Left renal pelvis (tissue), 4 donors: ENCODE results near the gene KICS2. TPM values are rescaled to one million over a fixed set of nuclear protein-coding genes. Genes with fewer than 3 reads are reported as not detected.
"Not testable (repeated sequence)": the region's sequence is repeated elsewhere in the genome, so short reads cannot be mapped to it uniquely, and the experiment has no call there.

Source experiments
- DNase-seq, 4 donors: peaks; one replicate each; pipeline ENCODE4 v3.0.0-alpha.2; 2013; ENCODE audit warnings: low read depth in 4 of 4, low spot score in 3 of 4
- polyA plus RNA-seq, 4 donors: library from polyadenylated mRNA; unstranded; fragments of 120-200 nt; gene quantifications; one replicate each; pipeline ENCODE4 v1.2.1, GENCODE V29; 2013; ENCODE audit not compliant: insufficient read length in 4 of 4

Gene KICS2
- polyA plus RNA-seq, 4 donors, result 2.7 to 6.6 (median 5.7) TPM

DNA sequence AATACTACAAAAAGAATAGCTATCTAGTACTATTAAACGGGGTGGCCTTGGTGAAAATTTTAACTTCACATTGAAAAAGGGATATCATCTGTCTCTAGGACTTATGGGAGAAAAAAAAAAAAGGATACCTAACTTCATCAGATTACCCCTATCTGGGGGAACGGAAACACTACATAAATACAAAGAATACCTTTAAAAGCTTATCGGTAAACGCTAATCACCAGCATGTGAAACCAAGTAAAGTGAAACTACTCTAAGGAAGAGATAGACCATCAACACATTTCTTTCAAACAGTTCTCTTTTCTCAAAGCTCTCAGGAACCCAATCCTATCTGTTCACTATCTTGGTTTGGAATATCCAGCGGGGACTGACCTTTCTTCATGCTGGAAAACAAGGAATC, 3.5 kb downstream of the KICS2 start:
- DNase-seq, result no peak

GRCh38 chr12:64217643-64218042, 4.5 kb downstream of the KICS2 start:
- not testable (repeated sequence) for DNase-seq

GRCh38 chr12:64216239-64216638, 5.9 kb downstream of the KICS2 start:
- no peak for DNase-seq

DNA sequence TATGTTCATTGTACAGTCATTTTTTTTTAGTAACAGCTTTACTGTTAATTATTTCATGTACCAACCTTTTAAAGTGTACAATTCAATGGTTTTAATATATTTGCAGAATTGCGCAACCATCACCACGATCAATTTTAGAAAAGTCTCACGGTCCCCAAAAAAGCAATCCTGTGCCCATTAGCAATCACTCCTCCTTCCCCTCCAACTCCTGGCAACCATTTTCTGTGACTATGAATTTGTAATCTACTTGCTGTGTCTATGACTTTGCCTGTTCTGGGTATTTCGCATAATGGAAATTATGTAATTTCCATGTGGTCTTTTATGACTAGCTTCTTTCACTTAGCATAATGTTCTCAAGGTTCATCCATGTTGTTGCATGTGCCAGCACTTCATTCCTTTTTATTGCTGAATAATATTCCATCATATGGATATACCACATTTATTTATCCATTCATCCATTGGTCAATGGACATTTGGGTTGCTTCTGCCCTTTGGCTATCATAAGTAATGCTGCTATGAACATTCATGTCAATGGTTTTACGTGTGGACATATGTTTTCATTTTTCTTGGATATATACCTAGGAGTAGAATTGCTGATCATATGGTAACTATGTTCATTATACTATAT, 9.9 kb downstream of the KICS2 start:
- no peak for DNase-seq

DNA sequence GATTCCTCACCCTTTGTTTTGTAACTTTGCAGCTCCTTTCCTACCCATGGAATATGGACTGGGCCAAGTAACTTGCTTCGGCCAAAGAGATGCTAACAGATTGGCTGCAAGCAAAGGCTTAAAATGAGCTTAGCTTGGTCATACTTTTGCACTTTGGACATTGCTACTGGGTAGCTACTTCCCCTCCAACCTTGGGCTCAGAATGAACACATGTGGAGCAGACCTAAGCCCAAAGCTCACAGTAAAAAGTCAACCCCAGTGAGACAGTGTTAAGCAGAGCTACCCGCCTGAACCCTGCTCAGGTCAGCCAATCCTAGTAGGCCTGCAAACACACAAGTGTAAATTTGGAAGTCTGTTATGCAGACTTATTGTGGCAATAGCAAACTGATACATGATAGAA, 14.6 kb downstream of the KICS2 start:
- no peak for DNase-seq

GRCh38 chr12:64205542-64205941, 16.6 kb downstream of the KICS2 start:
- DNase-seq, result no peak

GRCh38 chr12:64203775-64204174, 18.3 kb downstream of the KICS2 start:
- no peak for DNase-seq

DNA sequence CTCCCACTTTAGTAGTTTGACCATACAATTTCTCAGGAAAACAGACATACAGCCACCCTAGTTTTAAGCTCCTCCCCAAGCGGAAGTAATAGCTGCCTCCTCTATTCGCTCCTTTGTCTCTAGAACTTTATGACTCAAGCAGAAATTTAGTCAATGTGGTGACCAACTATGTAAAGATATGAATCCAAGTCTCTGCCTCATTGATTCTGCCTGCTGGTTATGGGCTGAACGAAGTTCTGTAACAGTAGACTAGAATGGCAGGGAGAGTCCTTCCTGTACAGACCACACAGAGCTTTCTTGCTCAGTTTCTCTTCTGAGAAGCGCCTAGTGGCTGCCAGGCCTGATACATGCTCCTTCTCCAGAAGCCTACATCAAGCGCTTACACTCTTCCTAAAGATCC, 19.1 kb downstream of the KICS2 start:
- DNase-seq, result no peak

GRCh38 chr12:64195841-64196240, 26.3 kb downstream of the KICS2 start:
- DNase-seq, result not testable (repeated sequence)

DNA sequence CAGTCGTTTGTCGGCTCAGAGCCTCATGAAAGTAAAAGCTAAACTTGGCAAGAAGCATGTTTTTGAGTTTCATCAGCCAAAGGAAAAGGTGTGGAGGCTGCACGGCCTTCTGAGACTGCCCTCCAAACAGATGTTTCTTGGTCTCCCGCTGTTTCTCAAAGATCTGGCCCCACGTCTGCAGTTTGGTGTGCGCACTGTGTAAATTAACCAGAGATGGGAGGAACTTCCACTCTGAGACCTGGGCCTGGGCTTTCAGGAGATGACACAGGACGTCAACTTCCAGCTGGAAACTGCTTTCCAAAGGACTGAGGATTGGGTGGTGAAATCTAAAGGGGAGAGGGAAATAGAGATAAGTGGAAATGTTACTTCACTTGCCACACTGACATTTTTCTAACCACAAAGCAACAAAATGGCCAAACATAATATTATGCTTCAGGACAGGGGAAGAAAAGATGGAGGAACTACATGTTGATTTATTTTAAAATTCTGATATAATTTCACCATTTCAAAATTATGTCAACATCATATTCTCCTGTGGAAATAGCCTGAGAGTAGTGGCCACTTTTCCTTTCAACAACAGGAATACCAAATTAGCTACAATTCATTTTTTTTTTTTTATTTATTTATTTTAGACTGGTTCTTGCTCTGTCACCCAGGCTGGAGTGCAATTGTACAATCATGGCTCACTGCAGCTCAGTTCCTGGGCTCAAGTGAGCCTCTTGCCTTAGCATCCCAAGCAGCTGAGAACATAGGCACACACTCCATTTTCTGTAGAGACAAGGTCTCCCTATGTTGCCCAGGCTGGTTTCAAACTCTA, 27.6 kb downstream of the KICS2 start:
- no peak for DNase-seq

- DNase-seq, result no peak
Observed at GRCh38 chr12:64193931-64194330, 28.2 kb downstream of the KICS2 start.

GRCh38 chr12:64192644-64193444, 29.3 kb downstream of the KICS2 start:
- DNase-seq, result no peak

GRCh38 chr12:64190140-64190539, 32.0 kb downstream of the KICS2 start:
- no peak for DNase-seq

GRCh38 chr12:64189530-64189929, 32.6 kb downstream of the KICS2 start:
- no peak for DNase-seq

DNA sequence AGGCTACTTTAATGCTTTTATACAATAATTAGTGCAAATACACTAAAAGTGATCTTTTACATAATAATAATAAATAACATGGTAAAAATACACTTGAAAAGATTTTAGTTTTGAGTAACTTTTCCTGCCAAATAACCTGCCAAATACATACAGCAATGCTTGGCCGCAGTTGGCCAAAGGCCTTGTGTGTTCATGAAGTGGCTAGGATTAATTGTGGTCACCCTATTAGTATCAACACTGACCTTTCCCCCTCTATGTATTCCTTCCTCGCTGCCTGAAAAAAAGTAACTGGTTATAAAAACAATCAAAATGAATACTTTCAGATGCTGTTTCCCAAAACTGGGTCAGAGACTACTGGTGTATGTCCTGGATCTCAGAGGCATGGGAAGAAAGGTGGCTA, 34.3 kb downstream of the KICS2 start:
- DNase-seq, result no peak

DNA sequence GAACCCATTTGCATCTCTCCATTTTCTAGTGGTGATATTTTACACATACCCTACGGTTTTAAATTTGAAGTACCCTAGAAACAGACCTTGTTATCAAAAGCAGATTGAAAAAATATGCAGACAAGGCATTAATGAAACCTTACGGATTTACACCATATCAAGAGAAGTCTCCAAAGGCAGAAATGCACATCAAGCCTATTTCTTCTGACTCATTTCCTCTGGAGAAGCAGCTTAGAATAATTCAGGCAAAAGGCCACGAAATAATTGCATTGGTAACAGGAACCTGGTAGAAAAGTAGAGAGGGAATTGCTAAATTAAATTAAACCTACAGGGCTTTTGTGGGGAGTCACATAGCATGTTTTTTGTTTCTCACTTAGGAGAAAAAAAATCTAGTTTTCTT, 34.7 kb downstream of the KICS2 start:
- no peak for DNase-seq

DNA sequence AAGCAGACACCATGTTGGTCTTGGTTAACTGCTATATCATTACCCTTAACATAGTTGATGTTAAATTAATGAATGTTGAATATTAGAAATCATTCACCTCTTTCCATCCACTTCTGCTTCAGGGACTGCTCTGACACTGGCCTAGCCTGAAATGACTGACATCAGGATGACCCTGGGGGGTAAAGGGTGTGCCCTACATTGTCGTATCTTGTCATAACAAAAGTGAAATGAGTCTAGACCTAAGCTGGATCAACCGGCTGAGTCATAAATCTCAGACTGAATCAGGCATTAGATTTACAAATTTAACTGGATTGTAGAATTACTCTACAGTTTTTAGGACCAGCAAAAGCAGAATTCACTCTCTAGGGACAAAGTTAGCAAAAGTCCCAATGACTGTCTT, 35.3 kb downstream of the KICS2 start:
- DNase-seq, result no peak

GRCh38 chr12:64184216-64184615, 37.9 kb downstream of the KICS2 start:
- no peak for DNase-seq

DNA sequence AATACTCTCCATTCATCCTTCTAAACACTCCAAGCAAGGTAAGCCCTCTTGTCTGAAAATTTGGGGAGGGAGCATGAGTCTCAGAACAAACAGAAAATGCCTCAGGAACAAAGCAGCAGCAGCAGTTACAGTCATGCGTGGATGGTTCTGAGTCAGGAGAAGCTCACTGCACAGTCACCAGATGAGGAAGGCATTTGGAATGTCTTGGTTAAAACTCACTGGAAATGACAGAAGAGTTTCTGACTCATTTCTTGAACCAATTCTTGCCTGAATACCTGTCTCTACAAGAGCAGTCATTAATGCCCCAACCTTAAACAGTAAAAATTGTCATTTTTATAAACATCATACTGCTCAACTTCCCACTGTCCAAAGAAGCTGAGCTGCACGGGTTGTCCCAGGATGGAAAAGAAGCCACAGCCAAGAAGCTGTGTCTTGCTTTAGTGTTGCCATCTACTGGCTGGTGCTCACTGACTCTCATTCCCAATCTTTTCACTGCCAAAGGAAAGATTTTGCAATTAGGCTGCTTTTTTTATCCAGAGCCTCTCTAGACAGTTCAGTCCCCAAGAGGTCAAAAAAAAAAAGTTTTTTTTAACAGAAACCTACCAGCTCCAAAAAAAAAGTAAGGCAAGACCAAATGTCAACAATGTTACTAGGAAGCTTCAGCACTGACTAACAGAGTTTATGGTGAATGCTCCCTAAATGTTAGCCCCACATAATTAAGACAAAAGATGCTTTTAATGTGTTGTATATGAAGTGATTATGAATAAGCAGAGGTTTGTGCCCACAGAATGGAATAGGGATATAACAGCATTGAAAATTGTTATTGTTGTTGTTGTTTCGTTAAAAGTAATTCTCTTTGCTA, 40.4 kb downstream of the KICS2 start:
- peak; percentile 29 to 42 (median 37) for DNase-seq

DNA sequence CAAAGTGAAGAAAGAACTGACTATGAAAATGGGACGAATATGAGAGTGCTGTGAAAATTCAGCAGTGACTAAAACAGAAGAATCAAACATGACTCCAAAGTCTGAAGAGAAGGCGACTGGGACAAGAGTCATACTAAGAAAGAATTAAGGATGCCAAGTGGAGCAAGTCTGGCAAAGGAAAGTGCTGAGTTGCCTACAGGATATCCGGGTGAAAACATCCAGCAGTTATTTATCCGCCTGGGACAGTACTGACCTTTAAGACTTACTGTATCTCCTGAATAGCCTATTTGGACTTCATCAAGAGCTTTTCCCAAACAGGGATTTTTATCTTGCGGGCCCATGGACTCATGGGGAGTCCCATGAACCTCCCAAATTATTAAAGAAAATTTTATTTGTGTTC, 41.1 kb downstream of the KICS2 start:
- no peak for DNase-seq

GRCh38 chr12:64178122-64178521, 44.0 kb downstream of the KICS2 start:
- no peak for DNase-seq
